SJSA1 (cell line): Measurements from ENCODE around the gene ABCG5. TPM values are rescaled to one million over a fixed set of nuclear protein-coding genes. Genes with fewer than 3 reads are reported as not detected.

Experiments used
- DNase-seq, 2 experiments: peaks; one replicate each; pipeline ENCODE4 v3.0.0-alpha.2; 2015 to 2020; ENCODE audit warnings: low spot score in 2 of 2, low read depth in 1 of 2
- H3K27ac ChIP-seq: fragments of 250-450 bp; sonication (Bioruptor Pico); 2 replicates; pipeline ENCODE4 v1.5.1; 2020; ENCODE audit warnings: mild to moderate bottlenecking, moderate library complexity
- H3K27me3 ChIP-seq: fragments of 250-450 bp; sonication (Bioruptor Pico); replicated peaks from 2 replicates; pipeline ENCODE4 v1.5.1; 2020; ENCODE audit warnings: mild to moderate bottlenecking, moderate library complexity
- H3K36me3 ChIP-seq: fragments of 250-450 bp; sonication (Bioruptor Pico); 2 replicates; pipeline ENCODE4 v1.5.1; 2020; ENCODE audit warnings: mild to moderate bottlenecking
- H3K4me1 ChIP-seq: fragments of 250-450 bp; sonication (Bioruptor Pico); replicated peaks from 2 replicates; pipeline ENCODE4 v1.6.1; 2021; ENCODE audit warnings: mild to moderate bottlenecking
- H3K4me3 ChIP-seq: fragments of 250-450 bp; sonication (Bioruptor Pico); 2 replicates; pipeline ENCODE4 v1.5.1; 2020; ENCODE audit warnings: mild to moderate bottlenecking
- H3K9me3 ChIP-seq: fragments of 250-450 bp; sonication (Bioruptor Pico); replicated peaks from 2 replicates; pipeline ENCODE4 v1.5.1; 2020; ENCODE audit warnings: mild to moderate bottlenecking
- total RNA-seq: library from RNA; depleted of rRNA; stranded (reverse); fragments of >200 nt; shearing (Covaris generic); gene quantifications from 2 replicates; pipeline ENCODE4 v1.2.3, GENCODE V29; 2014; rRNA removed

The ABCG5 gene
- total RNA-seq: not detected in 2 replicates

GRCh38 chr2:43838560-43839267 lies at the start of gene ABCG5, which contains the start of gene ABCG8:
TSS of gene ABCG5 (minus strand) at chr2:43838839. CDS start at chr2:43838679, 160 bp downstream.
TSS of gene ABCG8 (plus strand) at chr2:43838971. CDS start at chr2:43839054, 83 bp downstream.
- DNase-seq: peak in 1 of 2 experiments; percentile 33
- Histone ChIP-seq H3K27ac (no peak within 1 kb of the TSS), H3K9me3 (no peaks in the 10 kb centered on the region), H3K36me3 (no peaks in the 10 kb centered on the region), H3K27me3 (peaks cover 14% of the 10 kb centered on the region), H3K4me1 (no peaks in the 10 kb centered on the region), H3K4me3 (no peak within 1 kb of the TSS)

GRCh38 chr2:43887176-43887575 lies 48.5 kb upstream of the ABCG5 start:
- peaks cover 50% of the 10 kb centered on the region for H3K36me3 ChIP-seq

GRCh38 chr2:43885132-43885632 lies 46.5 kb upstream of the ABCG5 start:
- Histone ChIP-seq H3K4me1 (peaks cover 14% of the 10 kb centered on the region), H3K36me3 (peaks cover 30% of the 10 kb centered on the region), H3K27me3 (no peaks in the 10 kb centered on the region), H3K27ac (no peak overlapping the region), H3K4me3 (no peak overlapping the region), H3K9me3 (no peaks in the 10 kb centered on the region)
- DNase-seq: no peak

More at GRCh38 chr2:43887176-43887575, 48.5 kb upstream of the ABCG5 start:
- H3K27ac ChIP-seq: no peak overlapping the region
- H3K4me1 ChIP-seq: peaks cover 4% of the 10 kb centered on the region; the same call in 1 of the 2 replicates
- no peak overlapping the region for H3K4me3 ChIP-seq
- no peak for DNase-seq
- H3K27me3 ChIP-seq: no peaks in the 10 kb centered on the region
- H3K9me3 ChIP-seq: no peaks in the 10 kb centered on the region

GRCh38 chr2:43884689-43885088 lies 46.0 kb upstream of the ABCG5 start:
- H3K27ac ChIP-seq: no peak overlapping the region
- peaks cover 14% of the 10 kb centered on the region for H3K4me1 ChIP-seq
- no peaks in the 10 kb centered on the region for H3K9me3 ChIP-seq
- no peaks in the 10 kb centered on the region for H3K27me3 ChIP-seq
- H3K36me3 ChIP-seq: peaks cover 25% of the 10 kb centered on the region
- no peak overlapping the region for H3K4me3 ChIP-seq
- no peak for DNase-seq

GRCh38 chr2:43882312-43882711 lies 43.7 kb upstream of the ABCG5 start:
- DNase-seq: no peak
- no peak overlapping the region for H3K27ac ChIP-seq
- peaks cover 4% of the 10 kb centered on the region; the same call in 1 of the 2 replicates for H3K36me3 ChIP-seq
- H3K4me3 ChIP-seq: no peak overlapping the region
- H3K9me3 ChIP-seq: no peaks in the 10 kb centered on the region
- H3K27me3 ChIP-seq: no peaks in the 10 kb centered on the region
- H3K4me1 ChIP-seq: peaks cover 14% of the 10 kb centered on the region

GRCh38 chr2:43880952-43881351 lies 42.3 kb upstream of the ABCG5 start:
- no peak for DNase-seq
- H3K9me3 ChIP-seq: no peaks in the 10 kb centered on the region
- H3K36me3 ChIP-seq: no peaks in the 10 kb centered on the region
- H3K4me3 ChIP-seq: no peak overlapping the region
- no peaks in the 10 kb centered on the region for H3K27me3 ChIP-seq
- H3K27ac ChIP-seq: no peak overlapping the region
- peaks cover 14% of the 10 kb centered on the region for H3K4me1 ChIP-seq

GRCh38 chr2:43880471-43880870 lies 41.8 kb upstream of the ABCG5 start:
- Histone ChIP-seq H3K27me3 (no peaks in the 10 kb centered on the region), H3K36me3 (no peaks in the 10 kb centered on the region), H3K4me1 (peaks cover 14% of the 10 kb centered on the region), H3K4me3 (no peak overlapping the region), H3K27ac (no peak overlapping the region), H3K9me3 (no peaks in the 10 kb centered on the region)
- DNase-seq: no peak

- Histone ChIP-seq H3K4me1 (peaks cover 14% of the 10 kb centered on the region), H3K4me3 (no peak overlapping the region), H3K27ac (no peak overlapping the region), H3K36me3 (no peaks in the 10 kb centered on the region), H3K27me3 (no peaks in the 10 kb centered on the region), H3K9me3 (no peaks in the 10 kb centered on the region)
- DNase-seq: no peak
Observed at GRCh38 chr2:43879261-43879660, 40.6 kb upstream of the ABCG5 start.

- H3K27ac ChIP-seq: no peak overlapping the region
- H3K4me3 ChIP-seq: no peak overlapping the region
- H3K9me3 ChIP-seq: no peaks in the 10 kb centered on the region
- DNase-seq: peak; percentile 50 to 70
- H3K4me1 ChIP-seq: peaks cover 14% of the 10 kb centered on the region
- H3K36me3 ChIP-seq: no peaks in the 10 kb centered on the region
- no peaks in the 10 kb centered on the region for H3K27me3 ChIP-seq
Observed at GRCh38 chr2:43877782-43878464, 39.3 kb upstream of the ABCG5 start.

GRCh38 chr2:43874776-43875451 lies 36.3 kb upstream of the ABCG5 start:
- H3K36me3 ChIP-seq: no peaks in the 10 kb centered on the region
- H3K27me3 ChIP-seq: peaks cover 8% of the 10 kb centered on the region
- no peaks in the 10 kb centered on the region for H3K4me1 ChIP-seq
- DNase-seq: no peak
- no peaks in the 10 kb centered on the region for H3K9me3 ChIP-seq
- no peak overlapping the region for H3K27ac ChIP-seq
- no peak overlapping the region for H3K4me3 ChIP-seq

- no peak for DNase-seq
- H3K9me3 ChIP-seq: no peaks in the 10 kb centered on the region
- no peak overlapping the region for H3K27ac ChIP-seq
- H3K27me3 ChIP-seq: peaks cover 18% of the 10 kb centered on the region
- no peaks in the 10 kb centered on the region for H3K4me1 ChIP-seq
- H3K4me3 ChIP-seq: no peak overlapping the region
- no peaks in the 10 kb centered on the region for H3K36me3 ChIP-seq
Observed at GRCh38 chr2:43872151-43872550, 33.5 kb upstream of the ABCG5 start.

- peaks cover 41% of the 10 kb centered on the region for H3K27me3 ChIP-seq
- H3K9me3 ChIP-seq: no peaks in the 10 kb centered on the region
- DNase-seq: no peak
- no peak overlapping the region for H3K4me3 ChIP-seq
- H3K27ac ChIP-seq: no peak overlapping the region
- H3K36me3 ChIP-seq: no peaks in the 10 kb centered on the region
- no peaks in the 10 kb centered on the region for H3K4me1 ChIP-seq
Observed at GRCh38 chr2:43855292-43855691, 16.7 kb upstream of the ABCG5 start.

GRCh38 chr2:43854671-43855070 lies 16.0 kb upstream of the ABCG5 start:
- Histone ChIP-seq H3K9me3 (no peaks in the 10 kb centered on the region), H3K27ac (no peak overlapping the region), H3K4me3 (no peak overlapping the region), H3K4me1 (no peaks in the 10 kb centered on the region), H3K27me3 (peaks cover 38% of the 10 kb centered on the region), H3K36me3 (no peaks in the 10 kb centered on the region)
- no peak for DNase-seq
